ENCODE measurements around the gene PLPP3.
A peak's percentile ranks its signal among the peaks of the same experiment; 100 is the strongest.
"Not testable (repeated sequence)": the region's sequence is repeated elsewhere in the genome, so short reads cannot be mapped to it uniquely, and the experiment has no call there.

The PLPP3 gene

GRCh38 chr1:56578963-56579875, at the start of gene PLPP3:
PLPP3 (minus strand) TSS chr1:56579563; CDS start chr1:56579016, 547 bp downstream.
- DNase-seq (ENCODE audit: low read depth), result peak; percentile 91

DNA sequence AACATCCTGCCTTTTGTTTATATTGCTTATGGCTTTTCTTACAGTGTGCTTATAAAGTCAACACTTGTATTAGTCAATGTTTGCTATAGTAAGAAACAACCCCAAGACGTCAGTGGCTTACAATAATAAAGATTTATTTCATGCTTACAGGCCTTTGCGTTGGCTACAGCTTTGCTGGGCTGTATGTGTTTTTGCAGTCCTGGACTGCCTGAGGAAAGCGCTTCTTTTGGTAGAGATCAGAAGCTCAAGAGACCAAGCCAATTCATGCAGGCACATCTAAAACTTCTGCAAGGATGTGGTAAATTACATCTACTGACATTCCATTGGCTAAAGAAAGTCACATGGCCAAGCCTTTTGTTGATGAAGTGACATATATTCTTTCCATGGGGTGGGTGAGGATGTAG, 48.3 kb upstream of the PLPP3 start:
- no peak for DNase-seq (ENCODE audit: low read depth)

GRCh38 chr1:56627019-56627635, 47.8 kb upstream of the PLPP3 start:
- no peak for DNase-seq (ENCODE audit: low read depth)

DNA sequence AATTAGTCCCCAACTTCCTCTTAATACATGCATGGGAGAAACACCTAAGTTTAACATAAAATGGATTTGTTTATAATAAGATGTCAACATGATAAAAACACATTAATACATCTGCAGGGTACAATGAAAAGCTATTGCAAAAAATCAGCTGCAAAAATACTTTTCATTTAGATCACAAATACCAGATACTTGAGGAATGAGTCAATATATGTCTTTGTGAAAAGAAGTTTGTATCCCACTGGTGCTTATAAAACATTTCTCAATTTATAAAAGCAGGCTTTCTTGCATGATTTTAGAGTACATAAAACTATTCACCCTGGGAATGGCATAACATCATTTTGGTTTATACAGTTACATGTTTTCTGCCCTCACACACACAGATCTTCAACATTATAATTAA, 47.2 kb upstream of the PLPP3 start:
- peak; percentile 13 for DNase-seq (ENCODE audit: low read depth)

- DNase-seq (ENCODE audit: low read depth), result no peak
These were observed 46.6 kb upstream of the PLPP3 start for GRCh38 chr1:56625819-56626440.

DNA sequence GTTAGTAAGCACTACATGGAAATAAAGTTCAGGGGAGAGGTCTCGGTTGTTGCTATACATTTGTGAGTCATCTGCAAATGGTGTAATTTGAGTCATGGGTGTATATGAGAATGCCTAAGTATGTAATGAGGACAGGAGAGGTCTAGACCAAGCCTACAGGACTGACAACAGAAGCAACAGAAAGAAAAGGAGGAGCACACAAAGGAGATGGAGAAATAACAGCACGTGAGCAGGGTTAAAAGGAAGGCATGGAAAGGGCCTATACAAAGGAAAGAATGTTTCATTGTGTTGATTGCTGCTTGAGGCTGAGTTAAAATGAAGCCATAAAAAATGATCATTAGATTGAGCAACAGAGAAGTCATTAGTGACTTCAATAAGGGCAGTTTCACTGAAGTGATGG, 37.8 kb upstream of the PLPP3 start:
- no peak for DNase-seq (ENCODE audit: low read depth)

GRCh38 chr1:56610770-56611169, 31.4 kb upstream of the PLPP3 start:
- not testable (repeated sequence) for DNase-seq (ENCODE audit: low read depth)

DNA sequence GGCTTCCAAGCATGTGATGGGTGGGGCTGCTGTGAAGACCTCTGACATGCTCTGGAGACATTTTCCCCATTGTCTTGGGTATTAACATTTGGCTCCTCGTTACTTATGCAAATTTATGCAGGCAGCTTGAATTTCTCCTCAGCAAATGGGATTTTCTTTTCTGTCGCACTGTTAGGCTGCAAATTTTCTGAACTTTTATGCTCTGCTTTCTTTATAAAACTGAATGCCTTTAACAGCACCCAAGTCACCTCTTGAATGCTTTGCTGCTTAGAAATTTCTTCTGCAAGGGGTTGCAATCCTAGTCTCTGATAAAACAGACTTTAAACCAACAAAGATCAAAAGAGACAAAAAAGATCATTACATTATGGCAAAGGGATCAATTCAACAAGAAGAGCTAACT, 30.7 kb upstream of the PLPP3 start:
- not testable (repeated sequence) for DNase-seq (ENCODE audit: low read depth)

GRCh38 chr1:56595397-56596191, 16.2 kb upstream of the PLPP3 start:
- DNase-seq (ENCODE audit: low read depth), result not testable (repeated sequence)

GRCh38 chr1:56591909-56592308, 12.5 kb upstream of the PLPP3 start:
- DNase-seq (ENCODE audit: low read depth), result no peak

DNA sequence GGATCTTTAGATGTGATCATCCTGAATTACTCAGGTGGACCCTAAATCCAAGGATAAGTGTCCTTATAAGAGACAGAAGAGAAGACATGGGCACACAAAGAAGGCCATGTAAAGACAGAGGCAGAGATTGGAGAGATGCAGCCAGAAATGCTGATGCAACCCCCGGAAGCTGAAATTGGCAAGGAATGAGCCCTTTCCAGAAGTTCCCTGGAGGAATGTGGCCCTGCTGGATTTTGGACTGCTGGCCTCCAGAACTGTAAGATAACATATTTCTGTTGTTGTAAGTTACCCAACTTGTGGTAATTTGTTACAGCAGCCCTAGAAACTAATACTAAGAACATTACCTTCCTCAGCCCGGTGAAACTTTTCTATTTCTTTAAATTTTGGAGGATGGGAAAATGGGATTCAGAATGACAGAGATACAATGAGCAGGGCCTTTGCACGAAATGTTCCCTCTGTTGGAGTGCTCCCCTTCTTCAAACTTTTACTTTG, 11.2 kb upstream of the PLPP3 start:
- no peak for DNase-seq (ENCODE audit: low read depth)

- no peak for DNase-seq (ENCODE audit: low read depth)
These were observed 10.0 kb upstream of the PLPP3 start for GRCh38 chr1:56589369-56589768.

GRCh38 chr1:56586502-56586901, 7.1 kb upstream of the PLPP3 start:
- no peak for DNase-seq (ENCODE audit: low read depth)

- no peak for DNase-seq (ENCODE audit: low read depth)
These were observed 6.6 kb upstream of the PLPP3 start for GRCh38 chr1:56585985-56586384.

- no peak for DNase-seq (ENCODE audit: low read depth)
These were observed 5.7 kb upstream of the PLPP3 start for GRCh38 chr1:56584910-56585528.

DNA sequence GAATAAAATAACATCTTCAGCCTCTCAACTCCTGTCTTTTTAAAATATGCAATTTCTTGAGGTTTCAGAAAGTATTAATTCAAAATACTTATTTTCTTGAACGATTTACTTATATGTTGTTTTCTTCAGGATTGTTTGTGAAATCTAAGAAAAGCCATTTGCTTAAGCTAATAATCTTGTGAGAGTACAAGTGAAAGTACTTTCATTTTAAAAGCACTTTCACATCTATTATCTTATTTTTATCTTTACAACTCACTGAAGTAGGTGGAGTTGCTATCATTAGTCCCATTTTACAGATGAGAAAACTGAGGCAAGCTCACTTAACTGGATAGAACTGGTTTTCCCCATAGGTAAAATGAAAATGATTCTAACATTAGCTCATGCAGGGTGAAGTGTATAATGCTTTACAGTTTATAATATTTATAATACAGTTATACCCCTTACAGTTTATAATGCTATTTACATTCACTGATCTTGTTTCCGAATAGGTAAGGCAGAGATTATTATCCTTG, 4.7 kb upstream of the PLPP3 start:
- DNase-seq (ENCODE audit: low read depth), result no peak

DNA sequence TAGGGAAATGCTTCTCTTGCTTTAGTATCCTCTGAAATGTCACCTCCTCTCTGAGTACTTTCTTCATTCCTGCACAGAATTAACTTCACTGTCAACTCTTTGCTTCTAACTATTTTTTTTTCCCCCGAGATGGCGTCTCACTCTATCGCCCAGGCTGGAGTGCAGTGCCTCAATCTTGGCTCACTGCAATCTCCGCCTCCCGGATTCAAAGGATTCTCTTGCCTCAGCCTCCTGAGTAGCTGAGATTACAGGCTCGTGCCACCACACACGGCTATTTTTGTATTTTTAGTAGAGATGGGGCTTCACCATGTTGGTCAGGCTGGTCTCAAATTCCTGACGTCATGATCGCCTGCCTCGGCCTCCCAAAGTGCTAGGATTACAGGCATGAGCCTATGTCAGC, 1.4 kb upstream of the PLPP3 start:
- DNase-seq (ENCODE audit: low read depth), result no peak

GRCh38 chr1:56578138-56578962, 1.0 kb downstream of the PLPP3 start:
- no peak for DNase-seq (ENCODE audit: low read depth)

DNA sequence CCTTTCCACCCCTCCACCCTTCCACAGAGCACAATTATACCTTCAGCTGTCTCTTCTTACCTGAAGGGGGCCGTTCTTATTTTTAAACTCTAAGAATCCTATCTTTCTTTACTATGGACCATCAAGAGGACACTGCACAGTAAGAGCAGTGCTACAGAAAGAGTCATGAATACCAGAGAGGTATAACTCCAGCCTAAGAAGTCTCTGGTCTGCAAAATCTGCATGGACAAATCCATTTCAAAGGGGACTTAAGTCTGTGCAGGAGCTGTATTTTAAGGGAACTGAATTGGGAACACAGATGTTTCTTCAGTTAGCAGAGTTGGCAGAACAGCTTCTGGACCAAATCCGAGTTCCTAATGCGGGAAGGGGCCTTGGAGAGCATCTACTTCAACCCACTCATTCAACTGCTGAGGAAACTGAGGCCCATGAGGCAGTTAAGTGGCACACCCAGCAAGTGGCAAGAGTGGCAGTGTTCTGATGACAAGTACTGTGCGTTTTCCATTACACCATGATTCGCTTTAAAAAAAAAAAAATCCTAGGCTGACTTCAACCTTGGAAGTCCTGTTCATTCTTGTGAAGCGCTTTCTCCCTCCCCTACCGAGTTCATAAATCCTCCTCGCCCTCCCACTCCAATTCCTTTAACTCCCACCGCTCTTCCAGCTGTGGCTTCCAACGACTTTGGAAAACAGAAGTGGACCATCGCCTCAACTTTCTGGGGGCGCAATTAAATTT, 1.8 kb downstream of the PLPP3 start:
- no peak for DNase-seq (ENCODE audit: low read depth)

All from GM04504 (cell line).